ENCODE data around the gene VWA5B1.

VWA5B1 gene

GRCh38 chr1:20371883-20372282 is 81.2 kb downstream of the VWA5B1 start:
- TF ChIP-seq CTCF (IDR thresholded peaks at IDR 0.05; ENCODE audit: borderline replicate concordance, insufficient read depth, low read depth, low read length) = no peak

GRCh38 chr1:20372676-20373075 is 82.0 kb downstream of the VWA5B1 start:
- no peak for TF ChIP-seq CTCF (IDR thresholded peaks at IDR 0.05; ENCODE audit: borderline replicate concordance, insufficient read depth, low read depth, low read length)
- no peak overlapping the region for H3K4me3 ChIP-seq (ENCODE audit: low read depth, low read length)

More at GRCh38 chr1:20371883-20372282, 81.2 kb downstream of the VWA5B1 start:
- no peak overlapping the region for H3K4me3 ChIP-seq (ENCODE audit: low read depth, low read length)

- H3K4me3 ChIP-seq (ENCODE audit: low read depth, low read length) = no peak overlapping the region
- TF ChIP-seq CTCF (IDR thresholded peaks at IDR 0.05; ENCODE audit: borderline replicate concordance, insufficient read depth, low read depth, low read length) = no peak
Observed at GRCh38 chr1:20373286-20373685, 82.6 kb downstream of the VWA5B1 start.

GRCh38 chr1:20373764-20374163 is 83.1 kb downstream of the VWA5B1 start:
- H3K4me3 ChIP-seq (ENCODE audit: low read depth, low read length) = no peak overlapping the region
- no peak for TF ChIP-seq CTCF (IDR thresholded peaks at IDR 0.05; ENCODE audit: borderline replicate concordance, insufficient read depth, low read depth, low read length)

GRCh38 chr1:20375563-20375962 is 84.9 kb downstream of the VWA5B1 start:
- TF ChIP-seq CTCF (IDR thresholded peaks at IDR 0.05; ENCODE audit: borderline replicate concordance, insufficient read depth, low read depth, low read length) = no peak
- H3K4me3 ChIP-seq (ENCODE audit: low read depth, low read length) = no peak overlapping the region

- H3K4me3 ChIP-seq (ENCODE audit: low read depth, low read length) = no peak overlapping the region
- TF ChIP-seq CTCF (IDR thresholded peaks at IDR 0.05; ENCODE audit: borderline replicate concordance, insufficient read depth, low read depth, low read length) = no peak
Observed at GRCh38 chr1:20376171-20376570, 85.5 kb downstream of the VWA5B1 start.

GRCh38 chr1:20376880-20377494 is 86.3 kb downstream of the VWA5B1 start:
- peak; percentile 86 for TF ChIP-seq CTCF (IDR thresholded peaks at IDR 0.05; ENCODE audit: borderline replicate concordance, insufficient read depth, low read depth, low read length)
- H3K4me3 ChIP-seq (ENCODE audit: low read depth, low read length) = no peak overlapping the region
